DLD1 (cell line): ENCODE results near the gene CCNK.

ENCODE experiments used
- in situ Hi-C: cut with HindIII; loops from 2 replicates; pipeline ENCODE4 v1.10.0; 2017; ENCODE audit warnings: low sequenced_read_pairs

The CCNK gene

GRCh38 chr14:99480917-99481744, at the start of gene CCNK:
TSS of gene CCNK (plus strand) at chr14:99481409. CDS start at chr14:99492678, 11,269 bp downstream.
- in situ Hi-C loops: loop anchor here (25.0 kb wide), 1 partner anchor 206 kb away; the partner anchor contains the start of gene CYP46A1

- in situ Hi-C loops: no loop called here
Measured at GRCh38 chr14:99431986-99432385, 49.2 kb upstream of the CCNK start.

- in situ Hi-C loops: no loop called here
Measured at GRCh38 chr14:99432485-99432884, 48.7 kb upstream of the CCNK start.

- in situ Hi-C loops: no loop called here
Measured at GRCh38 chr14:99435327-99435726, 45.9 kb upstream of the CCNK start.

GRCh38 chr14:99436247-99437180, 44.7 kb upstream of the CCNK start:
- in situ Hi-C loops: no loop called here

GRCh38 chr14:99437706-99438105, 43.5 kb upstream of the CCNK start:
- in situ Hi-C loops: no loop called here

GRCh38 chr14:99440278-99440677, 40.9 kb upstream of the CCNK start:
- in situ Hi-C loops: no loop called here

- in situ Hi-C loops: no loop called here
Measured at GRCh38 chr14:99441157-99441870, 39.9 kb upstream of the CCNK start.

GRCh38 chr14:99441918-99442317, 39.3 kb upstream of the CCNK start:
- in situ Hi-C loops: no loop called here

GRCh38 chr14:99445931-99446330, 35.3 kb upstream of the CCNK start:
- in situ Hi-C loops: no loop called here

- in situ Hi-C loops: no loop called here
Measured at GRCh38 chr14:99447739-99448138, 33.5 kb upstream of the CCNK start.

GRCh38 chr14:99450266-99450665, 30.9 kb upstream of the CCNK start:
- in situ Hi-C loops: no loop called here

GRCh38 chr14:99451234-99451633, 30.0 kb upstream of the CCNK start:
- in situ Hi-C loops: no loop called here

- in situ Hi-C loops: no loop called here
Measured at GRCh38 chr14:99452968-99453367, 28.2 kb upstream of the CCNK start.

GRCh38 chr14:99454246-99454645, 27.0 kb upstream of the CCNK start:
- in situ Hi-C loops: no loop called here

GRCh38 chr14:99459481-99460100, 21.6 kb upstream of the CCNK start:
- in situ Hi-C loops: no loop called here

- in situ Hi-C loops: no loop called here
Measured at GRCh38 chr14:99460793-99461192, 20.4 kb upstream of the CCNK start.

GRCh38 chr14:99461411-99462085, 19.7 kb upstream of the CCNK start:
- in situ Hi-C loops: no loop called here

- in situ Hi-C loops: no loop called here
Measured at GRCh38 chr14:99462210-99462609, 19.0 kb upstream of the CCNK start.

- in situ Hi-C loops: no loop called here
Measured at GRCh38 chr14:99463974-99464373, 17.2 kb upstream of the CCNK start.
